Naive thymus-derived CD4-positive, alpha-beta T cell (primary cell): ENCODE results near the gene ANO4. TPM values are rescaled to one million over a fixed set of nuclear protein-coding genes. Genes with fewer than 3 reads are reported as not detected.
"Not testable (repeated sequence)": the region's sequence is repeated elsewhere in the genome, so short reads cannot be mapped to it uniquely, and the experiment has no call there.

Experiments used
- ATAC-seq: fragments of 150-1000 bp; cut with Tn5 transposase; 2 replicates; pipeline ENCODE4 v1.10.0; 2021; ENCODE audit warnings: mild to moderate bottlenecking, moderate library complexity
- CTCF ChIA-PET: fragments of 350-600 bp; sonication (Branson Sonifier 250); formaldehyde crosslinking; loops from one replicate; lab custom pipeline; 2021; ENCODE audit warnings: antibody characterized with exemption; lab: Charles Lee
- POLR2A ChIA-PET: fragments of 350-600 bp; sonication (Branson Sonifier 250); formaldehyde crosslinking; loops from one replicate; lab custom pipeline; 2021; ENCODE audit warnings: antibody characterized with exemption, inconsistent platforms; lab: Charles Lee
- DNase-seq, 9 donors: peaks; one replicate each; pipeline versions ENCODE4 v3.0.0 to v3.0.0-alpha.2; 2020 to 2022; ENCODE audit warnings: mixed read lengths in 1 of 9
- H3K27ac ChIP-seq: one replicate; pipeline ENCODE4 v1.7.0; 2013; ENCODE audit warnings: mild to moderate bottlenecking, low read depth, low read length, moderate library complexity
- H3K27me3 ChIP-seq, 2 donors: one replicate each; pipeline ENCODE4 v1.7.0; 2013; ENCODE audit warnings: low read length in 2 of 2, mild to moderate bottlenecking in 2 of 2, moderate library complexity in 2 of 2; ENCODE audit not compliant: control insufficient read depth in 2 of 2, insufficient read depth in 2 of 2
- H3K36me3 ChIP-seq, 3 experiments: 1 replicate in 2 of 3; 2 replicates in 1 of 3; pipeline ENCODE4 v1.7.0; 2013; ENCODE audit warnings: low read length in 3 of 3, mild to moderate bottlenecking in 3 of 3, moderate library complexity in 1 of 3; ENCODE audit not compliant: insufficient read depth in 3 of 3, control insufficient read depth in 2 of 3
- H3K4me1 ChIP-seq, 2 donors: one replicate each; pipeline ENCODE4 v1.7.0; 2013; ENCODE audit warnings: low read length in 2 of 2, mild to moderate bottlenecking in 2 of 2, moderate library complexity in 1 of 2; ENCODE audit not compliant: control insufficient read depth in 2 of 2, insufficient read depth in 2 of 2
- H3K4me3 ChIP-seq: 2 replicates; pipeline ENCODE4 v1.7.0; 2013; ENCODE audit warnings: mild to moderate bottlenecking, low read length
- H3K9me3 ChIP-seq, 3 experiments: 1 replicate in 2 of 3; 2 replicates in 1 of 3; pipeline ENCODE4 v1.7.0; 2013; ENCODE audit warnings: low read length in 3 of 3; ENCODE audit not compliant: control insufficient read depth in 2 of 3
- H3K27ac Mint-ChIP-seq, 9 donors: one replicate each; pipeline ENCODE4 v1.8.0; 2020 to 2022; ENCODE audit warnings: mixed read lengths in 9 of 9, mild to moderate bottlenecking in 8 of 9, moderate library complexity in 5 of 9, inconsistent platforms in 2 of 9
- H3K27me3 Mint-ChIP-seq, 5 donors: one replicate each; pipeline ENCODE4 v1.8.0; 2021 to 2022; ENCODE audit warnings: mixed read lengths in 5 of 5, mild to moderate bottlenecking in 1 of 5
- H3K36me3 Mint-ChIP-seq, 5 donors: one replicate each; pipeline ENCODE4 v1.8.0; 2020 to 2022; ENCODE audit warnings: mixed read lengths in 5 of 5, mild to moderate bottlenecking in 3 of 5, inconsistent platforms in 1 of 5
- H3K4me1 Mint-ChIP-seq, 7 donors: one replicate each; pipeline ENCODE4 v1.8.0; 2020 to 2022; ENCODE audit warnings: mixed read lengths in 7 of 7, mild to moderate bottlenecking in 3 of 7, inconsistent platforms in 1 of 7
- H3K4me3 Mint-ChIP-seq, 10 donors: one replicate each; pipeline ENCODE4 v1.8.0; 2020 to 2022; ENCODE audit warnings: mild to moderate bottlenecking in 10 of 10, mixed read lengths in 10 of 10, moderate library complexity in 6 of 10, inconsistent platforms in 2 of 10
- H3K9me3 Mint-ChIP-seq, 11 donors: one replicate each; pipeline ENCODE4 v1.8.0; 2020 to 2022; ENCODE audit warnings: mixed read lengths in 11 of 11, mild to moderate bottlenecking in 4 of 11, inconsistent platforms in 1 of 11, moderate library complexity in 1 of 11
- intact Hi-C, 2 donors: fragments of 100-400 bp; cut with micrococcal nuclease; formaldehyde crosslinking; loops; one replicate each; pipeline ENCODE4 v1.15.1; 2023
- polyA plus RNA-seq, 2 donors: library from polyadenylated mRNA; unstranded; fragments of 300-500 nt; fragmentation: Illumina TruSeq; gene quantifications; one replicate each; pipeline ENCODE4 v1.2.3, GENCODE V29; 2021
- total RNA-seq, 6 experiments: library from RNA in 5 of 6; stranded (reverse) in 5 of 6; gene quantifications; 1 replicate in 5 of 6; 2 replicates in 1 of 6; pipeline ENCODE4 v1.2.3 and lab custom pipeline; 2021 to 2026

ANO4 gene
- total and polyA plus RNA-seq, 7 experiments from 2014 or later, result not detected

DNA sequence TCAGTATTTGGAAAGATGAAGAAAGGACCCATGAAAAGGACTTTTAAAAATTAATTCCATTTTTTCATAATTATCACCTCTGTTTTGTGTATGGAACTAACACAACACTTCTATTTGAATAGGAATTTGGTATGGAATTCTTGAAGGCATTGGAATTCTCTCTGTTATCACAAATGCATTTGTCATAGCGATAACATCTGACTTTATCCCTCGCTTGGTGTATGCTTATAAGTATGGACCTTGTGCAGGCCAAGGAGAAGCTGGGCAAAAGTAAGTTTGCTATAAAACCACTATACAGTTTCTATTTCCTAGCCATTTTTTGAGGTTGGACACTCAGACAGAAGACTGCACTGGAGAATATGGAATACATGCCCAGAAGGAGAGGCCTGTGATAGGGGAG is 316.9 kb downstream of the ANO4 start:
- H3K4me1 ChIP-seq, result no peaks in the 10 kb centered on the region
- POLR2A ChIA-PET, result no interaction called here
- DNase-seq (no peak), ATAC-seq (no peak)
- no peaks in the 10 kb centered on the region for H3K27me3 ChIP-seq
- H3K36me3 ChIP-seq, result no peaks in the 10 kb centered on the region
- CTCF ChIA-PET, result no interaction called here
- H3K4me3 ChIP-seq, result no peak overlapping the region
- Mint-ChIP-seq H3K27me3 (peaks cover 0 to 4% (median 0%) of the 10 kb centered on the region in 5 donors), H3K9me3 (peaks cover 0 to 3% (median 0%) of the 10 kb centered on the region in 11 donors), H3K4me3 (no peak overlapping the region), H3K36me3 (no peaks in the 10 kb centered on the region), H3K4me1 (no peaks in the 10 kb centered on the region), H3K27ac (no peak overlapping the region)
- intact Hi-C loops, result no loop called here
- no peak overlapping the region for H3K27ac ChIP-seq
- H3K9me3 ChIP-seq, result no peaks in the 10 kb centered on the region

DNA sequence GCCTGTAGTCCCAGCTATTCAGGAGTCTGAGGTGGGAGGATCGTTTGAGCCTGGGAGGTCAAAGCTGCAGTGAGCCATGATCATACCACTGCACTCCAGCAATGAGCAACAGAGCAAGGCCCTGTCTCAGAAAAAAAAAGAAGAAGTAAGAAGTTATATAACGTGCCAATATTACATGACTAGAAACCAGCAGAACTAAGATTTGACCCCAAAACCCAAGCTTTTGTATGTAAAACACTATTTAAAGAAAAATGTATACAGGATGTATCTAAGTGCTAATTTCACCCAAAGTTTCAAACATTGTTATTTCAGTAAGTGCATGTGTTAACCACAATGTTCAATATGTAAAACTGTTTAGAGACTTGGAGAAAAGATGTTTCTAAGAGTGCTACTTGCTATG is 320.8 kb downstream of the ANO4 start:
- no peak overlapping the region for H3K27ac ChIP-seq
- ChIA-PET CTCF (no interaction called here), POLR2A (no interaction called here)
- DNase-seq (no peak), ATAC-seq (no peak)
- Mint-ChIP-seq H3K9me3 (peaks cover 0 to 5% (median 0%) of the 10 kb centered on the region in 11 donors), H3K27me3 (peaks cover 0 to 4% (median 0%) of the 10 kb centered on the region in 5 donors), H3K4me3 (no peak overlapping the region), H3K36me3 (no peaks in the 10 kb centered on the region), H3K4me1 (no peaks in the 10 kb centered on the region), H3K27ac (no peak overlapping the region)
- no peaks in the 10 kb centered on the region for H3K4me1 ChIP-seq
- no peaks in the 10 kb centered on the region for H3K9me3 ChIP-seq
- intact Hi-C loops, result no loop called here
- H3K4me3 ChIP-seq, result no peak overlapping the region
- H3K27me3 ChIP-seq, result no peaks in the 10 kb centered on the region
- no peaks in the 10 kb centered on the region for H3K36me3 ChIP-seq

DNA sequence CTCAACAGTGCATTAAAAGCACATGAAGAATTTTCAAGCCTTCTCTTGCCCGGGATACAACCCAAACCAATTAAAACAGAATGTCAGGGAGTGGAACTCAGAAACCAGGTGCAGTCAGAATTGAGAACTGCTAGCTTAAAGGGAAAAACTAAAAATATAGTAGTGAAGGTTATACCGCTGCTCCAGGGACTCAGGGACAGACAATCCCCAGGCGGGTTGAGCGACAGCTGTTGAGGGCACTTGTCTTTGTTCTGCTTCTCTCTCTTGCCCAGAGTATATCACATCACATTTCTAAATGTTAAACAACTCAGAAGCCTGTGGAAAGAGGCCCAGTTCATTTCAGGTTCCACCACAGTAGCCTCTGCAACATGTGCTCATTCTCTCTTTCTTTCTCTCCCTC is 322.3 kb downstream of the ANO4 start:
- H3K36me3 Mint-ChIP-seq, result no peaks in the 10 kb centered on the region
- H3K4me3 Mint-ChIP-seq, result no peak overlapping the region
- peaks cover 0 to 4% (median 0%) of the 10 kb centered on the region in 5 donors for H3K27me3 Mint-ChIP-seq
- Histone ChIP-seq H3K27me3 (no peaks in the 10 kb centered on the region), H3K4me1 (no peaks in the 10 kb centered on the region), H3K4me3 (no peak overlapping the region), H3K9me3 (no peaks in the 10 kb centered on the region), H3K27ac (no peak overlapping the region), H3K36me3 (no peaks in the 10 kb centered on the region)
- H3K27ac Mint-ChIP-seq, result no peak overlapping the region
- peaks cover 0 to 7% (median 0%) of the 10 kb centered on the region in 11 donors for H3K9me3 Mint-ChIP-seq
- intact Hi-C loops, result no loop called here
- ChIA-PET POLR2A (no interaction called here), CTCF (no interaction called here)
- DNase-seq, result no peak
- ATAC-seq, result no peak
- no peaks in the 10 kb centered on the region for H3K4me1 Mint-ChIP-seq

DNA sequence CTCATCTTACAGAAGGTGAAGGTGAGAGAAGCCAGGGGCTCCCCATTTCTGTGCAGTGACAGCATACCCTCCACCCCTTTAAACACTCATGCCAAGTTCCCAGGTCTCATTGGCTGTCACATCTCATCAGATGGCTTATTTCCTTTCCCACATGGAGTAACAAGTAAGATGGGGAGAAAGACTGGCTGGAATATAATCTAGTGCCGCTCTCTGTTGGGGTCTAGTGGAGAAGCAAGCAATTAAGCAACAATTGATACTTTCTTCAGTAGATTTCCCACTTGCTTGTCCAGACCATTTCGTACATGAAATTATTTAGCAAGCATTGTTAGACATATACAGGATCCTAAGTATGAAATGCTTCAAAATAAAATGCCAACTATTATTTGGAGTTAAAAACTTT is 323.3 kb downstream of the ANO4 start:
- Histone ChIP-seq H3K9me3 (no peaks in the 10 kb centered on the region), H3K4me3 (no peak overlapping the region), H3K27me3 (no peaks in the 10 kb centered on the region), H3K36me3 (no peaks in the 10 kb centered on the region), H3K4me1 (no peaks in the 10 kb centered on the region), H3K27ac (no peak overlapping the region)
- Mint-ChIP-seq H3K36me3 (no peaks in the 10 kb centered on the region), H3K27ac (no peak overlapping the region), H3K9me3 (peaks cover 0 to 13% (median 1%) of the 10 kb centered on the region in 11 donors), H3K4me3 (no peak overlapping the region), H3K27me3 (peaks cover 0 to 4% (median 0%) of the 10 kb centered on the region in 5 donors), H3K4me1 (no peaks in the 10 kb centered on the region)
- DNase-seq (no peak), ATAC-seq (no peak)
- intact Hi-C loops, result no loop called here
- ChIA-PET CTCF (no interaction called here), POLR2A (no interaction called here)

DNA sequence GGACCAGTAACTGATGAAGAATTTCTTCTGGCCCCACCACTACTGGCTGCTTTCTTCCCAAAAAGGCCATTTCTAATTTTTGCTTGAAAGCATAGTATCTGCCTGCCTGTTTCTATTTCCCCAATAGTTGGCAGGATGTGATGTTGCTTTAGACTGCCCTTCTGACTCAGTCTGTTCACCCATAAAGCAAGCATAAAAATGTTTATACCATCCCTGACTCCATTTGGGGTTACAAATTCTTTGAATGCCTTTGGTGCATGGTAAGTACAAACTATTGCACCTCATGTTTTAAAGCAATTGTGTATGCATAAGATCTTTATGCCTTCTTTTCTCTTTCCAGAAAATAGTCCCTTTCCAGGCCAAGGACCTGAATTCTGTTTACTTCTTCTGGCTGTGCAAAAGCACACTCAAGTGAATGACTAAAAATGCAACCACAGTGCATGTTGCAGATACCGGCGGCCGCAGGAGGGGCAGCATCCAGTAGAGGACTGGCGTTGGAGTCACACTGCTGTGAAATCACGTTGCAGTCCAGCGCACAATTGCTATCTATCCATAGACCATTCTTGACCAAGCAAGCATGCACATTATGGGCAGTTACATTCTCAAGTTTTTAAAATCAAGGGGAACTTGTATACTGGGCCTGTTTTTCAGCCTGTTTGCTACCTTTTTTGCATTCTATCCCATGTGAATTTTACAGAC is 333.1 kb downstream of the ANO4 start:
- H3K27me3 Mint-ChIP-seq, result peaks cover 0 to 13% (median 6%) of the 10 kb centered on the region in 5 donors
- Histone ChIP-seq H3K4me1 (no peaks in the 10 kb centered on the region), H3K9me3 (no peaks in the 10 kb centered on the region), H3K27ac (no peak overlapping the region), H3K27me3 (no peaks in the 10 kb centered on the region), H3K36me3 (no peaks in the 10 kb centered on the region), H3K4me3 (no peak overlapping the region)
- ATAC-seq (no peak), DNase-seq (no peak)
- no peaks in the 10 kb centered on the region for H3K4me1 Mint-ChIP-seq
- no peaks in the 10 kb centered on the region for H3K36me3 Mint-ChIP-seq
- intact Hi-C loops, result no loop called here
- ChIA-PET POLR2A (no interaction called here), CTCF (no interaction called here)
- no peak overlapping the region for H3K27ac Mint-ChIP-seq
- no peak overlapping the region for H3K4me3 Mint-ChIP-seq
- H3K9me3 Mint-ChIP-seq, result peaks cover 0 to 8% (median 5%) of the 10 kb centered on the region in 11 donors

DNA sequence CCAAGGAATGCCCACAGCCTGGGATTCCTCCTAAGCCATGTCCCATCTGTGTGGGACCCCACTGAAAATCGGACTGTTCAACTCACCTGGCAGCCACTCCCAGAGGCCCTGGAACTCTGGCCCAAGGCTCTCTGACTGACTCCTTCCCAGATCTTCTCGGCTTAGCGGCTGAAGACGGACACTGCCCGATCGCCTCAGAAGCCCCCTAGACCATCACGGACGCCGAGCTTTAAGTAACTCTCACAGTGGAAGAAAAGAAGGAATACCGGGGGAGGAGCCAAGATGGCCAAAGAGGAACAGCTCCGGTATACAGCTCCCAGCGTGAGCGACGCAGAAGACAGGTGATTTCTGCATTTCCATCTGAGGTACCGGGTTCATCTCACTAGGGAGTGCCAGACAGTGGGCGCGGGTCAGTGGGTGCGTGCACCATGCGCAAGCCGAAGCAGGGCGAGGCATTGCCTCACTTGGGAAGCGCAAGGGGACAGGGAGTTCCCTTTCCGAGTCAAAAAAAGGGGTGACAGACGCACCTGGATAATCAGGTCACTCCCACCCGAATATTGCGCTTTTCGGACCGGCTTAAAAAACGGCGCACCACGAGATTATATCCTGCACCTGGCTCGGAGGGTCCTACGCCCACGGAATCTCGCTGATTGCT is 351.3 kb downstream of the ANO4 start:
- intact Hi-C loops, H3K27me3 ChIP-seq, DNase-seq, H3K36me3 Mint-ChIP-seq, H3K27ac Mint-ChIP-seq, H3K27me3 Mint-ChIP-seq, H3K4me1 ChIP-seq, POLR2A ChIA-PET, H3K27ac ChIP-seq, ATAC-seq, H3K4me3 ChIP-seq, H3K9me3 Mint-ChIP-seq, H3K4me3 Mint-ChIP-seq, CTCF ChIA-PET, H3K9me3 ChIP-seq, H3K36me3 ChIP-seq, H3K4me1 Mint-ChIP-seq: not testable (repeated sequence)

DNA sequence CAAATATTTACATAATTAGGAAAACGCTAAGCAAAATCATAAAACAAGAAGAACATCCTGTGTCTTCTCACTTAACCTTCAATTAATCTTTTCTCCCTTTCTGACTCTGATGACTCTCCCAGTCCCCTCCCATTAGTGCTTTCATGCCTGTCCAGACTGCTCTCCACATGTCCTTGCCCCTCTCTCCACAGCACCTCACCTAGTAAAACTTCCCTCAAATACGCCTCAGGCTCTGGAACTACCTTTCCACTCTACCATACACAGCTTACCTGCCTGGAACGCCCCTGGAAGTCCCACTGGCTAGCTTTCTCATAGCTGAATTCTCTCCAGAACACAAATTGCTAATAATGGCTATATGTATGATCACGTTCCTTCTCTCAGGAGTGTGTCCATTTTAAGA is 370.7 kb downstream of the ANO4 start:
- no peak for DNase-seq
- Mint-ChIP-seq H3K9me3 (peaks cover 0 to 8% (median 0%) of the 10 kb centered on the region in 11 donors), H3K36me3 (no peaks in the 10 kb centered on the region), H3K4me3 (no peak overlapping the region), H3K27me3 (peaks cover 0 to 7% (median 3%) of the 10 kb centered on the region in 5 donors), H3K4me1 (no peaks in the 10 kb centered on the region), H3K27ac (no peak overlapping the region)
- no peaks in the 10 kb centered on the region for H3K4me1 ChIP-seq
- CTCF ChIA-PET, result no interaction called here
- no peaks in the 10 kb centered on the region for H3K9me3 ChIP-seq
- no peaks in the 10 kb centered on the region for H3K27me3 ChIP-seq
- intact Hi-C loops, result no loop called here
- no peak for ATAC-seq
- POLR2A ChIA-PET, result no interaction called here
- H3K27ac ChIP-seq, result no peak overlapping the region
- H3K36me3 ChIP-seq, result no peaks in the 10 kb centered on the region
- H3K4me3 ChIP-seq, result no peak overlapping the region
